ENCODE data around the gene PTPRN2. TPM values are rescaled to one million over a fixed set of nuclear protein-coding genes. Genes with fewer than 3 reads are reported as not detected.
"Not testable (repeated sequence)": the region's sequence is repeated elsewhere in the genome, so short reads cannot be mapped to it uniquely, and the experiment has no call there.

PTPRN2 gene
- total RNA-seq, 2 donors from 2014 or later = 26.1 to 55.5 TPM

GRCh38 chr7:158524749-158525635 is 62.6 kb downstream of the PTPRN2 start:
- no peaks in the 10 kb centered on the region for H3K27me3 ChIP-seq (replicated peaks; ENCODE audit: insufficient read depth)
- H3K4me3 ChIP-seq = no peak overlapping the region
- H3K9me3 ChIP-seq = no peaks in the 10 kb centered on the region
- no peak overlapping the region for H3K27ac ChIP-seq
- TF ChIP-seq, protein P1, sequence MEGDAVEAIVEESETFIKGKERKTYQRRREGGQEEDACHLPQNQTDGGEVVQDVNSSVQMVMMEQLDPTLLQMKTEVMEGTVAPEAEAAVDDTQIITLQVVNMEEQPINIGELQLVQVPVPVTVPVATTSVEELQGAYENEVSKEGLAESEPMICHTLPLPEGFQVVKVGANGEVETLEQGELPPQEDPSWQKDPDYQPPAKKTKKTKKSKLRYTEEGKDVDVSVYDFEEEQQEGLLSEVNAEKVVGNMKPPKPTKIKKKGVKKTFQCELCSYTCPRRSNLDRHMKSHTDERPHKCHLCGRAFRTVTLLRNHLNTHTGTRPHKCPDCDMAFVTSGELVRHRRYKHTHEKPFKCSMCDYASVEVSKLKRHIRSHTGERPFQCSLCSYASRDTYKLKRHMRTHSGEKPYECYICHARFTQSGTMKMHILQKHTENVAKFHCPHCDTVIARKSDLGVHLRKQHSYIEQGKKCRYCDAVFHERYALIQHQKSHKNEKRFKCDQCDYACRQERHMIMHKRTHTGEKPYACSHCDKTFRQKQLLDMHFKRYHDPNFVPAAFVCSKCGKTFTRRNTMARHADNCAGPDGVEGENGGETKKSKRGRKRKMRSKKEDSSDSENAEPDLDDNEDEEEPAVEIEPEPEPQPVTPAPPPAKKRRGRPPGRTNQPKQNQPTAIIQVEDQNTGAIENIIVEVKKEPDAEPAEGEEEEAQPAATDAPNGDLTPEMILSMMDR (IDR thresholded peaks at IDR 0.05) = no peak
- no peak for TF ChIP-seq POLR2AphosphoS5 (IDR thresholded peaks at IDR 0.05)
- no peak for TF ChIP-seq POLR2A (IDR thresholded peaks at IDR 0.05)
- WGBS = 87% methylated on average over 24 of the region's 24 CpGs
- no peaks in the 10 kb centered on the region for H3K36me3 ChIP-seq
- intact Hi-C loops (cut with DNase I) = no loop called here
- DNase-seq (ENCODE audit: low spot score) = no peak
- no peaks in the 10 kb centered on the region for H3K4me1 ChIP-seq (replicated peaks)

- DNase-seq (ENCODE audit: low spot score); intact Hi-C loops (cut with DNase I); H3K27me3 ChIP-seq (replicated peaks; ENCODE audit: insufficient read depth); H3K27ac ChIP-seq; H3K36me3 ChIP-seq; H3K4me3 ChIP-seq; H3K9me3 ChIP-seq; H3K4me1 ChIP-seq (replicated peaks): not testable (repeated sequence)
- WGBS = 75% methylated on average over 12 of the region's 14 CpGs
Observed at GRCh38 chr7:158524286-158524685, 63.3 kb downstream of the PTPRN2 start.

GRCh38 chr7:158523877-158524276 is 63.7 kb downstream of the PTPRN2 start:
- H3K9me3 ChIP-seq; DNase-seq (ENCODE audit: low spot score); H3K36me3 ChIP-seq; intact Hi-C loops (cut with DNase I); H3K4me3 ChIP-seq; H3K27ac ChIP-seq; H3K27me3 ChIP-seq (replicated peaks; ENCODE audit: insufficient read depth); H3K4me1 ChIP-seq (replicated peaks): not testable (repeated sequence)
- WGBS = 90% methylated on average over 2 of the region's 11 CpGs

GRCh38 chr7:158523165-158523856 is 64.3 kb downstream of the PTPRN2 start:
- intact Hi-C loops (cut with DNase I); H3K4me1 ChIP-seq (replicated peaks); H3K9me3 ChIP-seq; H3K4me3 ChIP-seq; DNase-seq (ENCODE audit: low spot score); H3K27ac ChIP-seq; H3K27me3 ChIP-seq (replicated peaks; ENCODE audit: insufficient read depth); H3K36me3 ChIP-seq: not testable (repeated sequence)
- WGBS = 95% methylated on average over 22 of the region's 26 CpGs

- not testable (repeated sequence) for DNase-seq (ENCODE audit: low spot score)
Observed at GRCh38 chr7:158521795-158522194, 65.8 kb downstream of the PTPRN2 start.

GRCh38 chr7:158520825-158521224 is 66.8 kb downstream of the PTPRN2 start:
- Histone ChIP-seq H3K27ac (no peak overlapping the region), H3K4me3 (no peak overlapping the region), H3K27me3 (replicated peaks; ENCODE audit: insufficient read depth) (no peaks in the 10 kb centered on the region), H3K4me1 (replicated peaks) (no peaks in the 10 kb centered on the region), H3K9me3 (no peaks in the 10 kb centered on the region), H3K36me3 (no peaks in the 10 kb centered on the region)
- intact Hi-C loops (cut with DNase I) = no loop called here
- TF ChIP-seq POLR2A (IDR thresholded peaks at IDR 0.05) = no peak
- no peak for TF ChIP-seq POLR2AphosphoS5 (IDR thresholded peaks at IDR 0.05)
- TF ChIP-seq, protein P1 (IDR thresholded peaks at IDR 0.05) = no peak
- 85% methylated on average over 9 of the region's 9 CpGs for WGBS
- DNase-seq (ENCODE audit: low spot score) = no peak

More at GRCh38 chr7:158521795-158522194, 65.8 kb downstream of the PTPRN2 start:
- H3K4me3 ChIP-seq; H3K36me3 ChIP-seq; H3K27me3 ChIP-seq (replicated peaks; ENCODE audit: insufficient read depth); intact Hi-C loops (cut with DNase I); H3K4me1 ChIP-seq (replicated peaks); H3K27ac ChIP-seq; H3K9me3 ChIP-seq: not testable (repeated sequence)
- 71% methylated on average over 5 of the region's 18 CpGs for WGBS
